Measurements from ENCODE around the gene PCP2.

DNA sequence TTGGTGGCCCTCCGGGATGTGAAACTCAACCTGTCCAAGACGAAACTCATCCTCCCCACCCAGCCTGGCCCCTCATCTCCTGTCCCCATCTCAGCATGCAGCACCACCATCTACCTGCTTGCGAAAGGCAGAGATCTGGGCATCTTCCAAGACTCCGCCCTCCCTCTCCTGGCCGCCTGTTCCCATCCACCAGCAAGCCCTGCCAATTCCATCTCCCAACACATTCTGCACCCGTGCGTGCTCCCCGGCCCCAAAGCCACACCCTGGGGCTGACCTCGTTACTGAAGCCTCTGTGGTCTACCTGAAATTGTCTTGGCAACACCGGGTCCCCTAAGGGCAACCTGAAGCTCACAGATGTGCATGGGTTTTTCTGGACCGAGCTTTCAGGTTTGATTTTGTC, 51.1 kb downstream of the PCP2 start:
- TF ChIP-seq CTCF (IDR thresholded peaks at IDR 0.05; ENCODE audit: poor library complexity) (no peak), EZH2phosphoT487 (IDR thresholded peaks at IDR 0.05; ENCODE audit: low read depth, severe bottlenecking, unreplicated experiment) (no peak)
